GM19397 (cell line): Measurements from ENCODE around the gene FAM174A.
A peak's percentile ranks its signal among the peaks of the same experiment; 100 is the strongest.
"Not testable (repeated sequence)": the region's sequence is repeated elsewhere in the genome, so short reads cannot be mapped to it uniquely, and the experiment has no call there.

ENCODE experiments used
- ATAC-seq: cut with Tn5 transposase; IDR thresholded peaks from one replicate; pipeline ENCODE4 v1.9.1; 2021; ENCODE audit warnings: mild to moderate bottlenecking, moderate library complexity; ENCODE audit not compliant: unreplicated experiment

FAM174A gene

GRCh38 chr5:100575815-100576214 lies 40.6 kb downstream of the FAM174A start:
- ATAC-seq = no peak

- no peak for ATAC-seq
Measured at GRCh38 chr5:100576217-100576751, 41.1 kb downstream of the FAM174A start.

GRCh38 chr5:100577506-100577905 lies 42.3 kb downstream of the FAM174A start:
- no peak for ATAC-seq

- peak; percentile 97 for ATAC-seq
Measured at GRCh38 chr5:100584069-100584468, 48.9 kb downstream of the FAM174A start.

DNA sequence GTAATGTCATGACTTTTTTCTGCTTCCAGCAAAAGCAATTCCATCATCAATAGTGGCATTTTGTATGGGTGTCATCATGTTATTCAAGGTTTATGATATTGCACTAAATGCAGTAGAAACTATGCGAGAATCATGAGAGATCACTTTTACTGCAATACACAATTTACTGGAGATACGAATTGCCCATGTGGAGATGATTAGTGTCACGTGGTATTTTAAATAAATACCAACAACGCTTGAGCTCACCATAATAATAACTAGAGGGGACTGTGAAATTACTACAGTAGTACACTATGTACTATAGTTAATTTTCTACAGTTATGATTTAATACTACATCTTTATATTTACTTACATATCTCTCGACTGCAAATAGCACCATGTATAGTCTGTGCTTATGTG lies 49.7 kb downstream of the FAM174A start:
- no peak for ATAC-seq

GRCh38 chr5:100590867-100591266 lies 55.7 kb downstream of the FAM174A start:
- no peak for ATAC-seq

GRCh38 chr5:100595152-100595811 lies 60.1 kb downstream of the FAM174A start:
- ATAC-seq = no peak

- ATAC-seq = no peak
Measured at GRCh38 chr5:100595812-100596173, 60.6 kb downstream of the FAM174A start.

- no peak for ATAC-seq
Measured at GRCh38 chr5:100598446-100598845, 63.3 kb downstream of the FAM174A start.

DNA sequence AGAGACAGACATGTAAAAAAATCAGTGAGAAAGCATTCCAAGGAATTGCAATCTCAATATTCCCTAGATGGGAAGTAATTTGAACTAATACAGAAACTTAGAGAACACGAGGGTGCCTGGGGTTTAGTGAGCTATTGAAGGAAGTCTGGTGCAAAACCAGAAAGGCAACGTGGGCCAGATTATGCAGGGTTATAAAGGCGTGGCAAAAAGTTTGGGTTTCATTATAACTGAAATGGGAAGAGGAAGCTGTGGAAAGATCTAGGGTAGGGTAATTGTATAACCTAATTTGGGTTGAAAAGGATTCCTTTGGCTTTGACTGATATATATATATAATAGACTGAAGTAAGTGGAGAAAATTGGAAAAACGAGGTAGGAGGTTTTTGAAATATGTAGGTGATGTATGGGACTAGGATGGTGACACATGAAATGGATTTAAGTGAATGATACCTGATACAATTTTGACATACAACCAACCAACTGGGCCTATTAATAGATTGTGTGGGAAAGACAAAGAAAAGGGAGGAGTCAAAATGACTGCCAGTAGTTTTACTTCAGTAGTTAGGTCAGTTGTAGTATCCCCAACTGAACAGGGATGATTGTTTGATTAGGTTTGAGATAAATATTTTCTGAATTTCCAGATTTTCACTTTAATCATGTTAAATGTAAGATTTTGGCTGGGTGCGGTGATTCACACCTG lies 65.3 kb downstream of the FAM174A start:
- ATAC-seq = no peak

DNA sequence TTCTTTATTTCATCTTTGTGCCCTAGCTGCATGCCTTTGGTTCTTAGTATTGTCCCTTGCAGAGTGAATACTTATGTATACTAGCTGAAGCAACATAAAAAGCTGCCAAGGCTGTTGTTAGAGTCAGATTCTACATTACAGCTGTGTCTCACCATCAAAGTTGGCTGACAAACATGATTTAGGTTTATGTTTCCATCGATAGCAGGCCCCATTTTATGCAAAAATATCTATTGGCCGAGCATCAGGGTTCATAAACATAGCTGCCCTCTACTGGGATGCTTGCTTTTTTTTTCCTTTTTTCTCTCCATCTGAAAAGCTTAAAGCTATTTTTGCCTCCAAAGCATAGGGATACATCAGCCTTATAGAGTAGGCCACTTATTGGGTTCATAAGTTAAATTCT lies 68.0 kb downstream of the FAM174A start:
- no peak for ATAC-seq

DNA sequence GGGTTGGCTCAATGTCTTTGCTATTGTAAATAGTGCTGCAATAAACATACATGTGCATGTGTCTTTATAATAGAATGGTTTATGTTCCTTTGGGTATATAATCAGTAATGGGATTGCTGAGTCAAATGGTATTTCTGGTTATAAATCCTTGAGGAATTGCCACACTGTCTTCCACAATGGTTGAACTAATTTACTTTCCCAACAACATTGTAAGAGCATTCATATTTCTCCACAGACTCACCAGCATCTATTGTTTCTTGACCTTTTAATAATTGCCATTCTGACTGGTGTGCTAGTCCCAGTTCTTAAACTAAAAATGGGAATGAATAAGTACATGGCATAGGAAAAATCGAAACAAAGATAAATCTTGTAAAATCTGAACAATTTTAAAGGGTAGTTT lies 68.8 kb downstream of the FAM174A start:
- not testable (repeated sequence) for ATAC-seq

DNA sequence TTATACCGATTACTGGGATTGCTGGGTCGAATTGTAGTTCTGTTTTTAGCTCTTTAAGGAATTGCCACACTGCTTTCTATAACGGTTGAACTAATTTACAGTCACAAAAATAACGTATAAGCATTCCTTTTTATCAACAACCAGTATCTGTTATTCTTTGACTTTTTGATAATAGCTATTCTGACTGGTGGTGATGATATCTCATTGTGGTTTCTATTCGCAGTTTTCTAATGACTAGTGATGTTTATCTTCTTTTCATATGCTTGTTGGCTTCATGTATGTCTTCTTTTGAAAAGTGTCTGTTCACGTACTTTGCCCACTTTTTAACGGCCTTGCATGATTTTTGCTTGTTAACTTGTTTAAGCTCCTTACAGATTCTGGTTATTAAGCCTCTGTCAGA lies 74.4 kb downstream of the FAM174A start:
- ATAC-seq = no peak

DNA sequence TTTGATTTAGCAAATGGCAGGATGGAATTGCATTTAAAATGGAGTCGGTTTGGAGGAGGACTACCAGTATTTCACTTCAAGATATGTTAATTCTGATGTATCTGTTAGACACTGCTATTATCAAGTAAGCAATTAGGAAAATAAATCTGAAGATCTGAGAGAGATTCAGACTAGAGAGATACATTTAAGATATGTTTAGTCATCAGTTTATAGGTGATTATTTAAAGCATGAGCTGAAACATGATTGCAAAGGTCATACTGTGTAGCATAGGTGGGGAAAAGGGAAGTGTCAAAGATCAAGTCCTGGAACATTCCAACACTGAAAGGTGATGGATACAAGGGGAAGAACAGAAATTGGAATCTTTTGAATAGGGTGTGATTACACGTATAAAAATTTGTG lies 79.1 kb downstream of the FAM174A start:
- no peak for ATAC-seq

DNA sequence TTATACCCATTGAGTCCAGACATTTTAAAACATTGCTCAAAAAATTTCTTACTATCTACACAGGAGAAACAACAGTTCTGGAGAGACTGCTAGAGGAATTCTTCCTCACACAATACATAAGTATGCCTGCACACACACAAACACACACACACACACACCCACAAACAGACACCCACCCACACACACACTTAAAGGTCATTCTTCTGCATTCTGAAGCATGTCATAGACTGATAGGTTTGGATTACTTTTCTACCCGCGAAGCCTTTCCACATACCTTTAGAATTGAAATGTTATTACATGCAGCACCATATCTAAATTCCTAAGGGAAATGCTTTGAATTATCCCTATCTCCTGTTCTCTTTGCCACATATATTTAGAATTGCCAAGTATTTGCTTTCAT lies 80.2 kb downstream of the FAM174A start:
- ATAC-seq = no peak

GRCh38 chr5:100616291-100616690 lies 81.1 kb downstream of the FAM174A start:
- ATAC-seq = no peak

- no peak for ATAC-seq
Measured at GRCh38 chr5:100616981-100617380, 81.8 kb downstream of the FAM174A start.

DNA sequence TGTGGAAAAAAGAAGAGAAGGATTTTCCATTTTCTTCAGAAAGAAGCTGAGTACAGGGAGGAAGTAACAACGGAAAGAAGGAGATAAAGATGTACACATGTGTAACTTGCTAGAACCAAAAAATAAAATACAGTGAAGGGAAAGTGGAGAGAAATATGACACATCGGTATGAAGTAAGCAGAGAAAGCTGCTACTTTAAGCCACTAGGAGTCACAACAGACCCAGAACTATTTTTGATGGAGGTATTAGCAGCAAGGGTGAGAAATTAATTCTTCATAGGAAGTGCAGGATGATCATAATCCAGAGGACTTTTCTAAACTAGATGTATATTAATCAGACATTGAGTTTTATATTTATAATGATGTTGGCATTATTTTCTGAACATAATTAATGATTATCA lies 88.5 kb downstream of the FAM174A start:
- ATAC-seq = no peak

DNA sequence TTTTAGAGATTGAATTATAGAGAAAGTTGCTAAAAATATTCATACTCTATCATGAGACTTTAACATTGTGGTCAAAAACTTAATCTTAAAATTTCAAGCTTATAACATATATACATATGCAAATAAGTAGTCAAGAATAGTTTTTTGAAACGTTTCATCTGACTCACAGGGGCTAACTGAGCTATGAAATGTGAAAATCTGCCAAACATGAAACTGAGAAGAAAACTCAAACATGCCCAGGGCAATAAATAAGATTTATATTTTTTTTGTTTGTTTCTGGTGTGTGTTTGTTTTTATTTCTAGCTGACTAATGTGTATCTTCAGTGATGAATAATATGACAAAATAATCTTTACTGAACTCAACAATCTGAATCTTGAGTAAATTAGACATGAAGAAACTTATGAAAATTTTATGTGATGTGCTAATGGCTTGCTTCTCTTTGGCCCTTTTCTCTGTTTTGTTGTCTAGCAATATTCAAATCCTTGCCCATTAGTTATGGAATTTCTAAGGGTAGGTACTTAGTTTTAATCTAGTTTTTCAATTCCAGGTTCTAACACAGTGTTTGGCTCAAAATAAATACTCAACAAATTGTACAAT lies 99.9 kb downstream of the FAM174A start:
- peak; percentile 61 for ATAC-seq
